Smooth muscle cell (in vitro differentiated cells): ENCODE data around the gene SNRNP70. TPM values are rescaled to one million over a fixed set of nuclear protein-coding genes. Genes with fewer than 3 reads are reported as not detected.

ENCODE experiments used
- DNase-seq: peaks from one replicate; lab custom pipeline; 2025; ENCODE audit not compliant: unreplicated experiment; lab: John Stamatoyannopoulos, UW
- H2AFZ ChIP-seq: fragments of 200-600 bp; sonication (generic); 2 replicates; pipeline ENCODE4 v1.6.0; 2016; ENCODE audit warnings: antibody characterized with exemption, low read depth, mild to moderate bottlenecking
- H3F3A ChIP-seq: fragments of 200-600 bp; sonication (generic); 2 replicates; pipeline ENCODE4 v1.6.0; 2017; ENCODE audit warnings: antibody characterized with exemption, low read depth
- H3K27ac ChIP-seq: fragments of 200-600 bp; sonication (generic); 2 replicates; pipeline ENCODE4 v1.5.1; 2016; ENCODE audit warnings: low read depth, mild to moderate bottlenecking
- H3K27me3 ChIP-seq: fragments of 200-600 bp; sonication (generic); 2 replicates; pipeline ENCODE4 v1.6.1; 2016; ENCODE audit warnings: low read depth, mild to moderate bottlenecking
- H3K36me3 ChIP-seq: fragments of 200-600 bp; sonication (generic); 2 replicates; pipeline ENCODE4 v1.5.1; 2016; ENCODE audit warnings: low read depth
- H3K4me1 ChIP-seq: fragments of 200-600 bp; sonication (generic); 2 replicates; pipeline ENCODE4 v1.5.1; 2016; ENCODE audit warnings: low read depth
- H3K4me2 ChIP-seq: fragments of 200-600 bp; sonication (generic); 2 replicates; pipeline ENCODE4 v1.6.0; 2016; ENCODE audit warnings: mild to moderate bottlenecking
- H3K4me3 ChIP-seq: fragments of 200-600 bp; sonication (generic); 2 replicates; pipeline ENCODE4 v1.5.1; 2016; ENCODE audit warnings: mild to moderate bottlenecking
- H3K79me2 ChIP-seq: fragments of 200-600 bp; sonication (generic); 2 replicates; pipeline ENCODE4 v1.6.0; 2016; ENCODE audit warnings: low read depth, mild to moderate bottlenecking
- H3K9ac ChIP-seq: fragments of 200-600 bp; sonication (generic); 2 replicates; pipeline ENCODE4 v1.6.0; 2016; ENCODE audit warnings: low read depth
- H3K9me3 ChIP-seq: fragments of 200-600 bp; sonication (generic); replicated peaks from 2 replicates; pipeline ENCODE4 v1.5.1; 2016; ENCODE audit warnings: low read depth
- H4K20me1 ChIP-seq: fragments of 200-600 bp; sonication (generic); 2 replicates; pipeline ENCODE4 v1.6.0; 2016; ENCODE audit warnings: low read depth
- CTCF ChIP-seq: fragments of 200-600 bp; sonication (generic); IDR thresholded peaks from 2 replicates; pipeline ENCODE4 v1.5.1; 2017; ENCODE audit warnings: borderline replicate concordance, mild to moderate bottlenecking, antibody characterized with exemption; ENCODE audit not compliant: insufficient read depth, poor library complexity, severe bottlenecking
- WGBS: methylation state at CpG from one replicate; pipeline ENCODE4 v1.1.7; 2016; ENCODE audit warnings: low lambda C conversion rate; 5-methylcytosine and 5-hydroxymethylcytosine counted together
- polyA plus RNA-seq: library from polyadenylated mRNA; unstranded; fragments of >200 nt; fragmentation: Nextera tagmentation; extraction: Ambion mirVana; gene quantifications from 2 replicates; pipeline ENCODE4 v1.2.1, GENCODE V29; 2016
- total RNA-seq: library from RNA; depleted of rRNA; stranded (reverse); fragments of >200 nt; gene quantifications from 2 replicates; pipeline ENCODE4 v1.2.3, GENCODE V29; 2014

SNRNP70 gene
- total and polyA plus RNA-seq, 2 experiments from 2014 or later = 200 to 206 TPM

GRCh38 chr19:49103331-49104085 is 18.3 kb downstream of the SNRNP70 start:
- Histone ChIP-seq H3K27ac (no peak overlapping the region), H3K27me3 (no peaks in the 10 kb centered on the region), H2AFZ (no peak overlapping the region), H3F3A (peaks cover 5% of the 10 kb centered on the region), H3K79me2 (peaks cover 16% of the 10 kb centered on the region), H3K9ac (no peak overlapping the region), H3K4me1 (no peaks in the 10 kb centered on the region), H4K20me1 (peaks cover 81% of the 10 kb centered on the region), H3K4me2 (no peak overlapping the region), H3K36me3 (no peaks in the 10 kb centered on the region), H3K9me3 (no peaks in the 10 kb centered on the region), H3K4me3 (no peak overlapping the region)
- WGBS = 93% methylated on average over 15 of the region's 33 CpGs
- DNase-seq = no peak
- TF ChIP-seq CTCF = no peak

DNA sequence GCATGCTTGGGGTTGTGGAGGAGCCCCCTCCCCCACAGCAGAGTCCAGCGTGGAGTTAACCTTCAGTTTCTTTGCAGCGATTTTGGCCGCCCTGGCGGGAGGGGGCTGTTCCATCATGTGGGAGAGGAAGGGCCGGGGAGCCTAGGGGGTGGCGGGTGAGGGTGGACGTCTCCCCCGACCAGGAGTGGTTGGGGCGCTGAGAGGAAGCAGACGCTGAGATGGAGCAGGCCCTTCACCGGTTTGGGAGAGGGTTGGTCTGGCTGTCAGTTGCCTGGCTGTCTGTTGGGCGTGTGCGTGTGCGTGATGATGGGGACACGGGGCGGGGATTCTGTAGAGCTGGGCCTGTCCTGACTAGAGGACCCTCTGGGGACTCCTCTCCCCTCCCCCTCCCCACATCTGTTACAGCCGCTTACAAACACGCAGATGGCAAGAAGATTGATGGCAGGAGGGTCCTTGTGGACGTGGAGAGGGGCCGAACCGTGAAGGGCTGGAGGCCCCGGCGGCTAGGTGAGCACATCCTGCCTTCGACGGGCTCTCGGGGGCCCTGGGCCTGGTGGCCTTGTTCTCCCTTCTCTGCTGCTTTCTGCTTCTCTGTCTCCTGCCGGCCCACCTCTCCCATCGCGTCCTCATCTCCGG is 19.1 kb downstream of the SNRNP70 start:
- H3K9me3 ChIP-seq = no peaks in the 10 kb centered on the region
- H3K27me3 ChIP-seq = no peaks in the 10 kb centered on the region
- H3K4me3 ChIP-seq = no peak overlapping the region
- TF ChIP-seq CTCF = no peak
- H3K4me2 ChIP-seq = no peak overlapping the region
- H3K27ac ChIP-seq = no peak overlapping the region
- peaks cover 8% of the 10 kb centered on the region for H3K79me2 ChIP-seq
- H3F3A ChIP-seq = peaks cover 13% of the 10 kb centered on the region
- H2AFZ ChIP-seq = no peak overlapping the region
- peaks cover 81% of the 10 kb centered on the region for H4K20me1 ChIP-seq
- H3K4me1 ChIP-seq = no peaks in the 10 kb centered on the region
- 95% methylated on average over 25 of the region's 30 CpGs for WGBS
- H3K36me3 ChIP-seq = no peaks in the 10 kb centered on the region
- H3K9ac ChIP-seq = no peak overlapping the region
- no peak for DNase-seq

DNA sequence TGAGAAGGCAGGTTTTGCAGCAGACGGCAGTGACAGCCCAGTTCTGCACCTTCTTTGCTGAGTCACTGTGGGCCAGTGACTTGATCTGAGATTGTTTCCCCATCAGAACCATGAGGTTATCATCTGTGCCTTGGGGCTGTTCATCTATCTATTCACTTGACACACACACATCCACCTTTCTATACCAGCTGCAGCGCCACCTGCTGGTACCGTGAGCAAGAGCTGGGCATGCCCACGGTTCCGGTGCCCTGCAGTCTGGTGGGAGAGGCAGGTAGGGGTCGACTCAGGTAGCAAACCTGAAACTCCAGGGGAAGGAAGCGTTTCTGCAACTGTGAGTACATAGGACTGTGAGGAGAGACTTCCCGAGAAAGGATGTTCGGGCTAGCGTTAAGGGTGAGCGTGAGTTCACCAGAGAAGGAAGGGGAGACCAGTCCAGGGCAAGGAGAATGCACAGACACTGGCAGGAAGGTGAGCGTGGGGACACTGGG is 21.4 kb downstream of the SNRNP70 start:
- H3K9me3 ChIP-seq = no peaks in the 10 kb centered on the region
- DNase-seq = no peak

More for the DNA sequence above, 21.4 kb downstream of the SNRNP70 start:
- Histone ChIP-seq H3K36me3 (no peaks in the 10 kb centered on the region), H3K27me3 (no peaks in the 10 kb centered on the region), H3K9ac (no peak overlapping the region), H3K4me3 (no peak overlapping the region), H3F3A (peaks cover 24% of the 10 kb centered on the region), H3K79me2 (peaks cover 3% of the 10 kb centered on the region), H3K27ac (no peak overlapping the region), H2AFZ (no peak overlapping the region), H3K4me1 (peaks cover 4% of the 10 kb centered on the region), H3K4me2 (no peak overlapping the region), H4K20me1 (peaks cover 72% of the 10 kb centered on the region)
- TF ChIP-seq CTCF = peak; percentile 78
- 76% methylated on average over 12 of the region's 12 CpGs for WGBS
